A549 (cell line): Measurements from ENCODE around the gene KIF13A. TPM values are rescaled to one million over a fixed set of nuclear protein-coding genes. Genes with fewer than 3 reads are reported as not detected.

ENCODE experiments used
- ATAC-seq, 2 experiments: fragments of 200-7000 bp in 1 of 2; fragments of >200 bp in 1 of 2; cut with Nextera tagmentation in 1 of 2; cut with Tn5 transposase in 1 of 2; 3 replicates each; pipeline versions ENCODE4 v1.8.0 to v1.9.1; 2018 to 2020; ENCODE audit warnings: mild to moderate bottlenecking in 1 of 2, moderate library complexity in 1 of 2
- CTCF ChIA-PET: fragments of 300-600 bp; sonication (Branson Sonifier 250); formaldehyde crosslinking; extraction: SDS; loops from one replicate; lab custom pipeline; 2021; ENCODE audit warnings: antibody characterized with exemption, inconsistent platforms; lab: Yijun Ruan, JAX
- POLR2A ChIA-PET: fragments of 350-600 bp; formaldehyde crosslinking; extraction: SDS; loops from one replicate; lab custom pipeline; 2021; ENCODE audit warnings: antibody characterized with exemption, inconsistent platforms; lab: Yijun Ruan, JAX
- DNase-seq, 2 experiments: peaks; one replicate each; pipeline versions ENCODE4 v3.0.0 to v3.0.0-alpha.2; 2011 to 2016; ENCODE audit warnings: low read depth in 1 of 2, low spot score in 1 of 2
- FAIRE-seq: peaks from 2 replicates; lab custom pipeline; 2011; peaks lifted over from hg19 to GRCh38; lab: Jason Lieb, UNC
- H3K27ac ChIP-seq, 2 experiments: fragments of >200 bp; sonication (Bioruptor Twin); formaldehyde crosslinking; 3 replicates each; pipeline ENCODE4 v1.5.1; 2016 to 2017
- H3K4me1 ChIP-seq: fragments of >200 bp; sonication (Bioruptor Twin); formaldehyde crosslinking; 3 replicates; pipeline ENCODE4 v1.6.1; 2016
- H3K4me2 ChIP-seq: fragments of >200 bp; sonication (Bioruptor Twin); formaldehyde crosslinking; 3 replicates; pipeline ENCODE4 v1.6.1; 2016
- H3K4me3 ChIP-seq: fragments of >200 bp; sonication (Bioruptor Twin); formaldehyde crosslinking; 3 replicates; pipeline ENCODE4 v1.5.1; 2016
- H3K9me3 ChIP-seq: fragments of >200 bp; sonication (Bioruptor Twin); formaldehyde crosslinking; 3 replicates; pipeline ENCODE4 v1.6.1; 2016
- ATOH8 ChIP-seq: fragments of 250-450 bp; sonication (Bioruptor Pico); IDR thresholded peaks from 2 replicates; pipeline ENCODE4 v1.5.0; 2020; ENCODE audit warnings: low read depth, mild to moderate bottlenecking, moderate library complexity
- CBX8 ChIP-seq: fragments of 200-600 bp; sonication (generic); IDR thresholded peaks from 2 replicates; pipeline ENCODE4 v1.6.1; 2016
- CEBPB ChIP-seq, 2 experiments: fragments of >200 bp in 1 of 2; sonication (Bioruptor Twin) in 1 of 2; formaldehyde crosslinking in 1 of 2; IDR thresholded peaks; 2 replicates each; pipeline ENCODE4 v1.6.1; 2012 to 2016
- CHD2 ChIP-seq: fragments of 150-350 bp; IDR thresholded peaks from 2 replicates; pipeline ENCODE4 v1.6.1; 2014; ENCODE audit warnings: low read length; ENCODE audit not compliant: partially characterized antibody
- EHMT2 ChIP-seq: fragments of 200-600 bp; sonication (generic); IDR thresholded peaks from 2 replicates; pipeline ENCODE4 v1.6.1; 2016; ENCODE audit warnings: antibody characterized with exemption, low read depth, mild to moderate bottlenecking, moderate library complexity
- FOSL2 ChIP-seq, 2 experiments: fragments of 450-650 bp in 1 of 2; fragments of >200 bp in 1 of 2; sonication (Bioruptor Twin) in 1 of 2; formaldehyde crosslinking; IDR thresholded peaks; 2 replicates each; pipeline versions ENCODE4 v1.5.0 to v1.6.1; 2016 to 2020; ENCODE audit warnings: mild to moderate bottlenecking in 1 of 2, moderate library complexity in 1 of 2
- FOXS1 ChIP-seq: fragments of 250-450 bp; sonication (Bioruptor Pico); IDR thresholded peaks from 2 replicates; pipeline ENCODE4 v1.5.0; 2020; ENCODE audit warnings: mild to moderate bottlenecking, moderate library complexity
- GATA3 ChIP-seq: IDR thresholded peaks from 2 replicates; pipeline ENCODE4 v1.6.1; 2012; ENCODE audit warnings: borderline replicate concordance
- HES2 ChIP-seq: fragments of >200 bp; sonication (Bioruptor Twin); formaldehyde crosslinking; IDR thresholded peaks from 2 replicates; pipeline ENCODE4 v1.6.1; 2016
- HOXB13 ChIP-seq: fragments of 250-450 bp; sonication (Bioruptor Pico); IDR thresholded peaks from 2 replicates; pipeline ENCODE4 v1.5.0; 2020; ENCODE audit warnings: low read depth, mild to moderate bottlenecking, moderate library complexity
- KDM1A ChIP-seq: fragments of 200-600 bp; sonication (generic); IDR thresholded peaks from 2 replicates; pipeline ENCODE4 v1.6.1; 2016; ENCODE audit warnings: low read depth, mild to moderate bottlenecking
- NPAS2 ChIP-seq: fragments of 250-450 bp; sonication (Bioruptor Pico); IDR thresholded peaks from 2 replicates; pipeline ENCODE4 v1.8.0; 2022; ENCODE audit warnings: mild to moderate bottlenecking, moderate library complexity, borderline replicate concordance
- POLR2AphosphoS2 ChIP-seq: conservative IDR thresholded peaks from 2 replicates; pipeline ENCODE4 v1.6.1; 2012; ENCODE audit warnings: low read length, improper control_type of control experiment, inconsistent platforms
- RAD21 ChIP-seq, 2 experiments: fragments of >200 bp in 1 of 2; sonication (Bioruptor Twin) in 1 of 2; formaldehyde crosslinking in 1 of 2; IDR thresholded peaks in 1 of 2; conservative IDR thresholded peaks in 1 of 2; 2 replicates in 1 of 2; 3 replicates in 1 of 2; pipeline ENCODE4 v1.6.1; 2012 to 2018; ENCODE audit warnings: inconsistent platforms in 1 of 2
- RARB ChIP-seq: fragments of 250-450 bp; sonication (Bioruptor Pico); IDR thresholded peaks from 2 replicates; pipeline ENCODE4 v1.8.0; 2021; ENCODE audit warnings: mild to moderate bottlenecking, moderate library complexity
- RCOR1 ChIP-seq: fragments of 150-350 bp; IDR thresholded peaks from 2 replicates; pipeline ENCODE4 v1.6.1; 2014; ENCODE audit warnings: antibody characterized with exemption, low read length, low read depth
- RFX5 ChIP-seq: fragments of 450-650 bp; IDR thresholded peaks from 2 replicates; pipeline ENCODE4 v1.7.1; 2014; ENCODE audit warnings: antibody characterized with exemption, mild to moderate bottlenecking, moderate library complexity
- RNF2 ChIP-seq: fragments of 200-600 bp; sonication (generic); IDR thresholded peaks from 2 replicates; pipeline ENCODE4 v1.6.1; 2016; ENCODE audit warnings: low read depth, mild to moderate bottlenecking, antibody characterized with exemption, moderate library complexity, borderline replicate concordance
- SREBF2 ChIP-seq: fragments of 450-650 bp; IDR thresholded peaks from 2 replicates; pipeline ENCODE4 v1.6.1; 2014; ENCODE audit warnings: mild to moderate bottlenecking, moderate library complexity
- TFCP2L1 ChIP-seq: fragments of 250-450 bp; sonication (Bioruptor Pico); IDR thresholded peaks from 2 replicates; pipeline ENCODE4 v1.5.0; 2021; ENCODE audit warnings: mild to moderate bottlenecking
- ZFP36 ChIP-seq: fragments of 450-650 bp; IDR thresholded peaks from 2 replicates; pipeline ENCODE4 v1.6.1; 2014; ENCODE audit warnings: borderline replicate concordance; ENCODE audit not compliant: partially characterized antibody
- ZNF302 ChIP-seq: fragments of 250-450 bp; sonication (Bioruptor Pico); IDR thresholded peaks from 2 replicates; pipeline ENCODE4 v1.9.0; 2021; ENCODE audit warnings: inconsistent platforms, mild to moderate bottlenecking, moderate library complexity
- WGBS: methylation state at CpG from one replicate; pipeline ENCODE4 v1.1.6; 2017; ENCODE audit errors: missing lambda C conversion rate; 5-methylcytosine and 5-hydroxymethylcytosine counted together
- polyA plus RNA-seq, 4 experiments: library from polyadenylated mRNA; depleted of rRNA in 3 of 4; stranded (reverse); fragments of >200 nt; fragmentation: RNase III in 1 of 4; extraction: RNeasy Plus Mini Kit Qiagen cat#74134 plus additional on column Dnase treatment in 1 of 4; gene quantifications; 2 replicates in 3 of 4; 3 replicates in 1 of 4; pipeline ENCODE4 v1.2.3, GENCODE V29; 2011 to 2017
- TF ChIP-seq, protein P1 (sequence below): fragments of >200 bp; sonication (Bioruptor Twin); formaldehyde crosslinking; IDR thresholded peaks from 3 replicates; pipeline ENCODE4 v1.5.1; 2016
- TF ChIP-seq, protein P2 (sequence below): IDR thresholded peaks from 2 replicates; pipeline ENCODE4 v1.6.1; 2012

The KIF13A gene
- polyA plus RNA-seq, 2 of the 4 experiments (the other 2 are of a cell fraction) = 30.2 to 39.4 TPM

DNA sequence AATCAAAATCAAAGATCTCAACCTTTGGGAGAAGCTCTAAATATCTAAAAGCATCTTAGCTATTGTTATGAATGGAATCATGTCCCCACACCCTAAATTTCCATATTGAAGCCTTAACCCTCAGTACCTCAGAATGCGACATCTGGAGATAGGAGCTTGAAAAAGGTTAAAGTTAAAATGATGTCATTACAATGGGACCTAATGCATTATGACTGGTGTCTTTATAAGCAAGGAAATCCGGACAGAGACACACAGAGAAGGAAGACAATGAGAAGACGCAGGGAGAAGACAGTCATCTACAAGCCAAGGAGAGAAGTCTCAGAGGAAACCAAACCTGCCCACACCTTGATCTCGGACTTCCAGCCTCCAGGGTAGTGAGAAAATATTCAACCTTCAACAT, 46.1 kb downstream of the KIF13A start (continued):
- no peak for TF ChIP-seq POLR2AphosphoS2

DNA sequence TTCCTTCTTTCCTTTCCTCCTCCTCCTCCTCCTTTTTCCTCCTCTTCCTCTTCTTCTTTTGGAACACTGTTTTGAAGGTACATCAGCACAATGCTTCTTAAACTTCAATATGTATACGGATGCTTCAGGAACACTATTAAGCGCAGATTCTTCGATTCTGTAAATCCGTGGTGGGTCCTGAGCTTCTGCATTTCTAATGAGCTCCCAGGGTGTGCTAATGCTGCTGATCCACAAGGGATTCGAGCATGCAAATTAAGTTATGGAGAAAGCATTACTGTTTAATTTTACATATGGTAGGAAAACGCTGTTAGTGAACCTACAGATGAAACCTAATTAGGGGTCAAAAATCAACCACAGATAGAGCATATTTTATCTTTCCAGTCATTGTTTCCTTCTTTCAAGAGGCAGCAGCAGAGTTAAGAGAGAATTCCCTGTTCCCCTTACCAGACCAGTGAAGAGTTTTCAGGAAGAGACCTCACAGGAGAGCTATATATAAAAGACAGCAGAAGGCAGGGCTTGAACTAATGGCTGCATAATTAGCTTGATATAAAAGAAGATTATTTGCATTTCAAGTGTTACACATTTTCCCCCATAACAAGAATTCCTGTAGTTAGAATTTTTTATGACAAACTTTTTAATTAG, 47.2 kb downstream of the KIF13A start:
- no peak for TF ChIP-seq ZNF302
- TF ChIP-seq ATOH8 = no peak
- TF ChIP-seq KDM1A = no peak
- TF ChIP-seq CHD2 = no peak
- TF ChIP-seq, protein P1, sequence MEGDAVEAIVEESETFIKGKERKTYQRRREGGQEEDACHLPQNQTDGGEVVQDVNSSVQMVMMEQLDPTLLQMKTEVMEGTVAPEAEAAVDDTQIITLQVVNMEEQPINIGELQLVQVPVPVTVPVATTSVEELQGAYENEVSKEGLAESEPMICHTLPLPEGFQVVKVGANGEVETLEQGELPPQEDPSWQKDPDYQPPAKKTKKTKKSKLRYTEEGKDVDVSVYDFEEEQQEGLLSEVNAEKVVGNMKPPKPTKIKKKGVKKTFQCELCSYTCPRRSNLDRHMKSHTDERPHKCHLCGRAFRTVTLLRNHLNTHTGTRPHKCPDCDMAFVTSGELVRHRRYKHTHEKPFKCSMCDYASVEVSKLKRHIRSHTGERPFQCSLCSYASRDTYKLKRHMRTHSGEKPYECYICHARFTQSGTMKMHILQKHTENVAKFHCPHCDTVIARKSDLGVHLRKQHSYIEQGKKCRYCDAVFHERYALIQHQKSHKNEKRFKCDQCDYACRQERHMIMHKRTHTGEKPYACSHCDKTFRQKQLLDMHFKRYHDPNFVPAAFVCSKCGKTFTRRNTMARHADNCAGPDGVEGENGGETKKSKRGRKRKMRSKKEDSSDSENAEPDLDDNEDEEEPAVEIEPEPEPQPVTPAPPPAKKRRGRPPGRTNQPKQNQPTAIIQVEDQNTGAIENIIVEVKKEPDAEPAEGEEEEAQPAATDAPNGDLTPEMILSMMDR = no peak
- no peak for TF ChIP-seq FOXS1 (CRISPR knock-in tag)
- TF ChIP-seq EHMT2 = no peak
- TF ChIP-seq HES2 = no peak
- no peak for TF ChIP-seq GATA3
- TF ChIP-seq POLR2AphosphoS2 = no peak
- no peak for TF ChIP-seq CEBPB (IDR thresholded peaks at IDR 0.05)
- no peak for TF ChIP-seq RCOR1
- no peak for TF ChIP-seq HOXB13 (CRISPR knock-in tag)
- TF ChIP-seq TFCP2L1 (CRISPR knock-in tag) = no peak
- no peak for TF ChIP-seq SREBF2
- no peak for TF ChIP-seq CBX8
- no peak for TF ChIP-seq RARB (CRISPR knock-in tag)
- no peak for TF ChIP-seq RFX5
- ATAC-seq = no peak
- POLR2A ChIA-PET = no interaction called here
- FAIRE-seq = no peak
- DNase-seq = no peak
- Histone ChIP-seq H3K4me2 (no peak overlapping the region), H3K4me1 (peaks cover 43% of the 10 kb centered on the region), H3K4me3 (no peak overlapping the region), H3K9me3 (no peaks in the 10 kb centered on the region), H3K27ac (no peak overlapping the region)
- CTCF ChIA-PET = interaction anchor here (0.6 kb wide), 1 partner anchor 11 kb away, joined by 3 read pairs; no protein-coding TSS in a partner anchor
- 94% methylated on average over 6 of the region's 6 CpGs for WGBS

- Histone ChIP-seq H3K4me2 (no peak overlapping the region), H3K4me1 (peaks cover 29% of the 10 kb centered on the region; the same call in 2 of the 3 replicates), H3K4me3 (no peak overlapping the region), H3K9me3 (no peaks in the 10 kb centered on the region), H3K27ac (no peak overlapping the region)
- ATAC-seq (no peak), FAIRE-seq (no peak), DNase-seq (no peak)
- 92% methylated on average over 2 of the region's 2 CpGs for WGBS
- POLR2A ChIA-PET = no interaction called here
- CTCF ChIA-PET = no interaction called here
- TF ChIP-seq, protein P2, sequence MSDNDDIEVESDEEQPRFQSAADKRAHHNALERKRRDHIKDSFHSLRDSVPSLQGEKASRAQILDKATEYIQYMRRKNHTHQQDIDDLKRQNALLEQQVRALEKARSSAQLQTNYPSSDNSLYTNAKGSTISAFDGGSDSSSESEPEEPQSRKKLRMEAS = no peak
- no peak for TF ChIP-seq ZNF302
- TF ChIP-seq FOSL2 (IDR thresholded peaks at IDR 0.05) = no peak
- peak; percentile 29; the same call in 1 of the 2 replicates for TF ChIP-seq FOSL2 (CRISPR knock-in tag; IDR thresholded peaks at IDR 0.05)
- no peak for TF ChIP-seq RNF2
- TF ChIP-seq RAD21 (conservative IDR thresholded peaks at IDR 0.05 in 1 of 2, IDR thresholded peaks at IDR 0.05 in 1 of 2) = no peak
- TF ChIP-seq NPAS2 (CRISPR knock-in tag) = no peak
- no peak for TF ChIP-seq ZFP36
Observed at GRCh38 chr6:17938901-17939300, 48.5 kb downstream of the KIF13A start.
